Activated CD4-positive, alpha-beta T cell treated with anti-CD3 and anti-CD28 coated beads, Interleukin-2, amount 10 ng/mL, durations not matched to agents 7 days and 5 days (primary cell): Measurements from ENCODE around the gene PTPRQ. TPM values are rescaled to one million over a fixed set of nuclear protein-coding genes. Genes with fewer than 3 reads are reported as not detected.

ENCODE experiments used
- CTCF ChIA-PET: fragments of 350-600 bp; sonication (Branson Sonifier 250); formaldehyde crosslinking; loops from one replicate; lab custom pipeline; 2021; ENCODE audit warnings: antibody characterized with exemption; lab: Charles Lee
- POLR2A ChIA-PET: fragments of 350-600 bp; sonication (Branson Sonifier 250); formaldehyde crosslinking; loops from one replicate; lab custom pipeline; 2021; ENCODE audit warnings: antibody characterized with exemption; lab: Charles Lee
- DNase-seq: peaks from one replicate; pipeline ENCODE4 v3.0.0-alpha.2; 2020
- H3K27ac Mint-ChIP-seq: one replicate; pipeline ENCODE4 v1.8.0; 2021; ENCODE audit warnings: mild to moderate bottlenecking, moderate library complexity, mixed read lengths
- H3K27me3 Mint-ChIP-seq: one replicate; pipeline ENCODE4 v1.8.0; 2021; ENCODE audit warnings: mixed read lengths
- H3K36me3 Mint-ChIP-seq: one replicate; pipeline ENCODE4 v1.8.0; 2021; ENCODE audit warnings: low read depth, mixed read lengths
- H3K4me1 Mint-ChIP-seq: one replicate; pipeline ENCODE4 v1.8.0; 2021; ENCODE audit warnings: mixed read lengths
- H3K4me3 Mint-ChIP-seq: one replicate; pipeline ENCODE4 v1.8.0; 2021; ENCODE audit warnings: mild to moderate bottlenecking, moderate library complexity, mixed read lengths
- H3K9me3 Mint-ChIP-seq: one replicate; pipeline ENCODE4 v1.8.0; 2021; ENCODE audit warnings: mixed read lengths
- total RNA-seq, 2 experiments: library from RNA; stranded (reverse); gene quantifications; one replicate each; pipeline ENCODE4 v1.2.3, GENCODE V29; 2021

PTPRQ gene
- total RNA-seq, 2 experiments from 2014 or later: not detected

DNA sequence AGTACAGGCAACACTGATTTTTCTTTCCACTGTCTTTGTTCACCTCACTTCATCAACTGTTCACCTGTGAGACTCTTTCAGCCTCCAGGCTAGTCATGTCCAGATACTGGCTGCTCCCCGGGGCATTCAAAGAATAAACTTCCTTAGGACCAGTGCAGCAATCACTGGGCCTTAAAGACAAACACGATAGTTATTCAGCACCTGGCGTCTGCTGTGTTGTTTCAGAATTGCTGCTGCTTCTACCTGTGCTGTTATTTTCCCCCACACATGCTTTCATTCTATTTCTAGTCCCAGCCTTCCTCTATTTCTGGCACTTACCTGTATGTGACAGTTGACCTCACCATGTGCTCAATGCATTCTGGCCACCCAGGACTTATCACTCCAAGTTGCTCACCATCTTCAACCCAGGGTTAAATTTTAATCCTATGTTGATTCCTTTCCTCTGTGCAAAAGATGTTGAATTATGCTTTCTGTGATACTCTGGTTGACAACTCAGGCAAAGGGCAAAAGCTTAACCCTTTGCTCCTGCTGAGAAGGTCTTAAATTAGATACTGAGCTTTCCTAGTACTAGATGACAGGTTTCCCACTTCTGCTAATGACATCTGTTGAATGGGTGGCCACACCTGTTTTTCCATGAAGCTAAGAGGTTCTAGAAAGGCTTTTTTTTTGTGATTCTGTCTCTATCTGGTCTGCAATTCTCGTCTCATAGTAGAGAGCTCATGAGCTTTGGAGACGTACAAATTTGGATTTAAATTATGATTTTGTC, 41.4 kb downstream of the PTPRQ start:
- no peaks in the 10 kb centered on the region for H3K27me3 Mint-ChIP-seq
- H3K4me3 Mint-ChIP-seq: no peak overlapping the region
- H3K36me3 Mint-ChIP-seq: no peaks in the 10 kb centered on the region
- peaks cover 2% of the 10 kb centered on the region for H3K9me3 Mint-ChIP-seq
- H3K4me1 Mint-ChIP-seq: no peaks in the 10 kb centered on the region
- ChIA-PET CTCF (no interaction called here), POLR2A (no interaction called here)
- no peak overlapping the region for H3K27ac Mint-ChIP-seq
- DNase-seq: no peak

GRCh38 chr12:80490329-80490728, 46.3 kb downstream of the PTPRQ start:
- H3K27ac Mint-ChIP-seq: no peak overlapping the region
- no peaks in the 10 kb centered on the region for H3K36me3 Mint-ChIP-seq
- no peak overlapping the region for H3K4me3 Mint-ChIP-seq
- CTCF ChIA-PET: no interaction called here
- no peak for DNase-seq
- POLR2A ChIA-PET: no interaction called here
- H3K9me3 Mint-ChIP-seq: no peaks in the 10 kb centered on the region
- no peaks in the 10 kb centered on the region for H3K4me1 Mint-ChIP-seq
- no peaks in the 10 kb centered on the region for H3K27me3 Mint-ChIP-seq

DNA sequence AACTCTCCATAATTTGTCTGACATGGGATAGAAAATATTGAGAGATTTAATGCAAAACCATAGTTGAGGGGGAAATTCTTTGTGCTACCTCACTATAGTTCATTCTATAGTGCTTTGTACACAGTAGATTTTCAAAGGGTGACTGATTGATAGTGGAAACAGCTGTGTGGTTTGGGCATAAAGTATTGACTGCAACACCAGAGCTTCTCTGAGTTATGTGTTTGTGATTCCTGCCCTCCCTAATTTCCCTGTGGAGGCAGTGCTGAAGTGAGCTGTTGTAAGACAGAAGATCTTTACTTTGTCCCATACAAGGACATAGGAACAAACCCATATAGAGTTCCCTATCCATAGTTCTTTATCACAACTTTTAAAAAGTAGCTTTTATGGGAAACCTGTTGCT, 47.1 kb downstream of the PTPRQ start:
- no peaks in the 10 kb centered on the region for H3K36me3 Mint-ChIP-seq
- no peak overlapping the region for H3K4me3 Mint-ChIP-seq
- CTCF ChIA-PET: no interaction called here
- H3K4me1 Mint-ChIP-seq: no peaks in the 10 kb centered on the region
- H3K27ac Mint-ChIP-seq: no peak overlapping the region
- no peaks in the 10 kb centered on the region for H3K9me3 Mint-ChIP-seq
- DNase-seq: no peak
- no peaks in the 10 kb centered on the region for H3K27me3 Mint-ChIP-seq
- POLR2A ChIA-PET: no interaction called here

DNA sequence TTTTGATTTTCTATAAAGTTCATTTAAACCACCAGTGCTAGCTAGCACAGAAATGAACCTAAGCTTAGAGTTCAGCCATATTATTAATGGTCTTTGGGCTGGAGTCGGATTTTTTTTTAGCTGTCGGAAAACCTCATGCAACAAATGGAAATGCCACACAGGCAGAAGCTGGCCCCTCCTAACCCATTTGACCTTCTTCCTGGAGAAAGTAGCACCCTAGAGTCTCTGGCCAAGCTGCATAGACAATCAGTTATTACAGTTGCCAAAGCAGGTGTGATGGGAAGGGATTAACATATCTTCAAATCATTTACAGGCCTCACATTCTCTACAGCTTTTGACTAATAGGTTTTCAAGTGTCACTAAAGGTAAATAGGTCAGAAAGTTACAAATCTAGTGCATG, 49.4 kb downstream of the PTPRQ start:
- no peak overlapping the region for H3K4me3 Mint-ChIP-seq
- POLR2A ChIA-PET: no interaction called here
- H3K9me3 Mint-ChIP-seq: no peaks in the 10 kb centered on the region
- H3K27me3 Mint-ChIP-seq: no peaks in the 10 kb centered on the region
- no peaks in the 10 kb centered on the region for H3K36me3 Mint-ChIP-seq
- no peaks in the 10 kb centered on the region for H3K4me1 Mint-ChIP-seq
- no peak overlapping the region for H3K27ac Mint-ChIP-seq
- CTCF ChIA-PET: no interaction called here
- no peak for DNase-seq

DNA sequence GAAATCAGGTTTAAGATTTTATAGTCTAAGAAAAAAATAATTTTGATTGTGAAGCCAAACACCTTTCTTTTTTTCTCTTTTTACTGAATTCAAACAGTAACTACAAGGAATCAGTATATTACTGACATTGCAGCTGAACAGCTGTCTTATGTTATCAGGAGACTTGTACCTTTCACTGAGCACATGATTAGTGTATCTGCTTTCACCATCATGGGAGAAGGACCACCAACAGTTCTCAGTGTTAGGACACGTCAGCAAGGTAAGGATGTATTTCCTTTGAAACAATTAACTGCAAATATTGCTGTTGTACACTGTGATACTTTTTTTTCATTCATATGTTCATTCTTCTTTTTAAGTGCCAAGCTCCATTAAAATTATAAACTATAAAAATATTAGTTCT, 50.8 kb downstream of the PTPRQ start:
- ChIA-PET CTCF (no interaction called here), POLR2A (no interaction called here)
- no peak overlapping the region for H3K4me3 Mint-ChIP-seq
- H3K4me1 Mint-ChIP-seq: no peaks in the 10 kb centered on the region
- H3K9me3 Mint-ChIP-seq: no peaks in the 10 kb centered on the region
- DNase-seq: no peak
- no peaks in the 10 kb centered on the region for H3K36me3 Mint-ChIP-seq
- H3K27me3 Mint-ChIP-seq: no peaks in the 10 kb centered on the region
- no peak overlapping the region for H3K27ac Mint-ChIP-seq

DNA sequence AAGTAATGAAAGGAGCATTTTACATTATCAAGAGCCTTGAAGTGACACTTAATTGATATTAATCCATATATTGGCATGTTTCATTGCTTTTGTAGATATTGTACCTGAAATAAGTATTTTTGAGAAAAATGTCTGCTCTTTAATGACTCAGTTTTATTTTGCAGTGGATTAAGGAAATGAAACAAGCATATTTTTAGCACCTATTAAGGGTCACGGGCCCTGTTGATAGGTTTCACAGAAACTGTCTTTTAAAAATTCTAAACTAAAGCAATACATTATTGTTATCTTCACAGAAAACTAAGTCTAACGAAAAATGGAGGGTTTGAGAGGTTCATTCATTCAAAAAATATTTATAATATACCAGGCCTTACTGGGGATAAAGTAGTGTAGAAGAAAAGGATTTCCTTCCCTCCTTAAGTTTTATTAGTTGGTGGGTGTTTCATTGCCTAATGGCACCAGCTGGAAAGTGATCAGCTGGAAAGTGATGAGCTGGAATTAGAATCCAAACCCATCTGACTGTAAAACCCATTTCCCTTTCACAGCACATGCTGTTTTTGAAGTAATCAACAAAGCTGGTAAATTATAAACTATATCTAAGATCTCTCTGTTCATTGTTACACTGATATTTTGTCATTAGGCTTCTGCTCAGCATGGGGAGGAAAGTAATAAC, 54.2 kb downstream of the PTPRQ start:
- Mint-ChIP-seq H3K27me3 (no peaks in the 10 kb centered on the region), H3K4me3 (no peak overlapping the region), H3K36me3 (no peaks in the 10 kb centered on the region), H3K4me1 (no peaks in the 10 kb centered on the region), H3K27ac (no peak overlapping the region), H3K9me3 (no peaks in the 10 kb centered on the region)
- DNase-seq: no peak
- CTCF ChIA-PET: no interaction called here
- POLR2A ChIA-PET: no interaction called here

DNA sequence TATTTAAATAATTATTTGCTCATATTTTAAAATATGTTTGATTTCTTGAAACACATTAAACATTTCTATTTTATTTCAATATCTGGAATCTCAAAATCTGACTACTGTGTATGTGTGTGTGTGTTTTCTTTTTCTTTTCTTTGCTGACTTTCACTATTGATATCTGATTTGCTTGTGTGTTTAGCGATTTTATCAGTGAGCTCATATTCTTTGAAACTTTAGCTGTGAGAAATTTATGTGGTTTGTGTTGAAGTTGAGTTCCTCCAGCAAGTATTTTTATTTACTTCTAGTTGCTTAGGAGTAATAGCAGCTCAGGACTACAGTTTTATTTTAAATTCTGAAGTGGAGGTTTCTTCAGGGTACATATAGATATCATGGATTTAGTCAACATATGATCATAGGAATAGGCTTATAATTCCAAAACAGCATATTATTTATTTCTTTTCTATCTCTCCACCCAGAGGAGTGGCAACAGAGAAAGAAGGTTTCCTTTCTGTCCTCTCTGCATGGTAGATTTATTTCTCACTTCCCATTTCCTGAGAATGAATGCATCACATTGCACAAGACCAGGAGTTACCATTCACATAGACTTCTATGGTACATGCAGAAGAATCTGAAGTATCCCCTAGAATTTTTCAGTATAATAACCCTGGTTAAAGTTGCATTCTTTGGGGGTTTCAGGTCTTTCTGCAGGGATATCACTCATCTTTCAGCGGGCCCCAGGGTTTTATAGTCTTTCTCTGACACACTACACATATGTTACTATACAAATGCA, 60.5 kb downstream of the PTPRQ start:
- ChIA-PET CTCF (no interaction called here), POLR2A (no interaction called here)
- no peak for DNase-seq
- H3K27ac Mint-ChIP-seq: no peak overlapping the region
- no peaks in the 10 kb centered on the region for H3K4me1 Mint-ChIP-seq
- no peaks in the 10 kb centered on the region for H3K9me3 Mint-ChIP-seq
- no peaks in the 10 kb centered on the region for H3K27me3 Mint-ChIP-seq
- H3K36me3 Mint-ChIP-seq: no peaks in the 10 kb centered on the region
- no peak overlapping the region for H3K4me3 Mint-ChIP-seq

GRCh38 chr12:80509781-80510556, 65.9 kb downstream of the PTPRQ start:
- Mint-ChIP-seq H3K36me3 (no peaks in the 10 kb centered on the region), H3K27me3 (no peaks in the 10 kb centered on the region), H3K27ac (no peak overlapping the region), H3K4me3 (no peak overlapping the region), H3K9me3 (no peaks in the 10 kb centered on the region), H3K4me1 (no peaks in the 10 kb centered on the region)
- no peak for DNase-seq
- ChIA-PET POLR2A (no interaction called here), CTCF (no interaction called here)

- CTCF ChIA-PET: no interaction called here
Observed at GRCh38 chr12:80512781-80513180, 68.7 kb downstream of the PTPRQ start.

DNA sequence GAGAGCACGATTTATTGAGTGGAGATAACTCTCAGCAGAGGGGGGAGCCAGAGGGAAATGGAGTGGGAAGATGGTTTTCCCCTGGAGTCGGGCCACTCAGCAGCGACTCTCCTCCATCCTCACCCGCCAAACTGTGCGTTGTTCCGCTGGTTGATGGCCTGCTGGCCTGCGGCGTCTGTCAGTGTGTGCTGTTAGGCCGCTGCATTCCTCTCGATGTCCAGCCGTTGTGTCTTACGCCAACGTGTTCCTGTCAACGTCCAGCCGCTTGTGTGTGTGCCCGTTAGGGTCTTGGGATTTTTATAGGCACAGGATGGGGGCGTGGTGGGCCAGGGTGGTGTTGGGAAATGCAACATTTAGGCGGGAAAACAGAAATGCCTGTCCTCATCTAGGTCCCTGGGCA, 69.2 kb downstream of the PTPRQ start:
- CTCF ChIA-PET: no interaction called here

More at GRCh38 chr12:80512781-80513180, 68.7 kb downstream of the PTPRQ start:
- no peak overlapping the region for H3K27ac Mint-ChIP-seq
- no peak for DNase-seq
- H3K27me3 Mint-ChIP-seq: no peaks in the 10 kb centered on the region
- POLR2A ChIA-PET: no interaction called here
- peaks cover 3% of the 10 kb centered on the region for H3K9me3 Mint-ChIP-seq
- H3K4me1 Mint-ChIP-seq: no peaks in the 10 kb centered on the region
- H3K36me3 Mint-ChIP-seq: no peaks in the 10 kb centered on the region
- H3K4me3 Mint-ChIP-seq: no peak overlapping the region

GRCh38 chr12:80517655-80518054, 73.6 kb downstream of the PTPRQ start:
- ChIA-PET CTCF (no interaction called here), POLR2A (no interaction called here)
- peaks cover 5% of the 10 kb centered on the region for H3K9me3 Mint-ChIP-seq
- no peak overlapping the region for H3K27ac Mint-ChIP-seq
- H3K4me1 Mint-ChIP-seq: no peaks in the 10 kb centered on the region
- no peaks in the 10 kb centered on the region for H3K27me3 Mint-ChIP-seq
- DNase-seq: no peak
- no peaks in the 10 kb centered on the region for H3K36me3 Mint-ChIP-seq
- H3K4me3 Mint-ChIP-seq: no peak overlapping the region

More for the DNA sequence above, 69.2 kb downstream of the PTPRQ start:
- no peak overlapping the region for H3K27ac Mint-ChIP-seq
- DNase-seq: no peak
- H3K4me3 Mint-ChIP-seq: no peak overlapping the region
- H3K27me3 Mint-ChIP-seq: no peaks in the 10 kb centered on the region
- no peaks in the 10 kb centered on the region for H3K36me3 Mint-ChIP-seq
- POLR2A ChIA-PET: no interaction called here
- H3K4me1 Mint-ChIP-seq: no peaks in the 10 kb centered on the region
- peaks cover 3% of the 10 kb centered on the region for H3K9me3 Mint-ChIP-seq

DNA sequence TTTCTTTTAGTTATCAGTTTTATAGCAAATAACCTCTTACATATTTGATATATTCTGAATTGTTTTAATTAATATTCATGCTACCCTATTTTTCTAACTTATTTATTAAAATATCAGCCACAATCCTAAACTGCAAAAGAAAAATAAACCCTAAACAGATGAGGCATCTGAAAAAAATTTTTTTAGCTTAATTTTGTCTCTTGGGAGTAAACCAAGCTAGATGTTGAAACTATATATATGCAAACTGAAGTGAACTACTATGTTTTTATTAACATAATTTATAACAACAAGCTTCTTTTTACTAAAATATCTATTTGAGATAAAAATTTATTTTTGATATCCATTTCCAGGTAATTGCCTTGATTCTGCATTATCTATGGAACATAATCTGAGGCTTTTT, 87.6 kb downstream of the PTPRQ start:
- DNase-seq: no peak
- CTCF ChIA-PET: no interaction called here

DNA sequence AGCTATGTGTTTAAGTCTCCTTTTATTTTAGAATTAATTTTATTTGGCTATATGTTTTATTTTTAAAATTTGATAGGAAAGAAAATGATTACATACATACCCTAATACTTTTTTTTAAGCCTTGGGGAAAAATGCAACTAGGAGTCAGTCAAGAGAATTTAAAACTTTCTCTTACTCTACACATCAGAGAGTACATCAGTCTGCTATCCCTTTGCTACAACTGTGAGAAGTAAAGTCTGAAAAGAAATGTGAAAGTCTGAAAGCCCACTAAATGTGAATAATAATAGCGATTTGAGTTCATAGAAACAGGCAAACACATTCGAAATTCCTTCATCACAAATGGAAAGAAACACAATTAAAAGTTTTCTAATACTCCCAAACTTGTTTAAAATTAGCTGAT, 95.0 kb downstream of the PTPRQ start:
- no peaks in the 10 kb centered on the region for H3K36me3 Mint-ChIP-seq
- H3K9me3 Mint-ChIP-seq: no peaks in the 10 kb centered on the region
- no peak for DNase-seq
- no peak overlapping the region for H3K4me3 Mint-ChIP-seq
- CTCF ChIA-PET: no interaction called here
- POLR2A ChIA-PET: no interaction called here
- H3K27me3 Mint-ChIP-seq: no peaks in the 10 kb centered on the region
- H3K27ac Mint-ChIP-seq: no peak overlapping the region
- no peaks in the 10 kb centered on the region for H3K4me1 Mint-ChIP-seq

More for the DNA sequence above, 87.6 kb downstream of the PTPRQ start:
- H3K27ac Mint-ChIP-seq: no peak overlapping the region
- no peaks in the 10 kb centered on the region for H3K4me1 Mint-ChIP-seq
- no peaks in the 10 kb centered on the region for H3K27me3 Mint-ChIP-seq
- H3K36me3 Mint-ChIP-seq: no peaks in the 10 kb centered on the region
- no peaks in the 10 kb centered on the region for H3K9me3 Mint-ChIP-seq
- H3K4me3 Mint-ChIP-seq: no peak overlapping the region
- POLR2A ChIA-PET: no interaction called here
